HL-60 (cell line): ENCODE data around the gene COL6A2.

ENCODE experiments used
- DNase-seq, 2 experiments: peaks; one replicate each; pipeline ENCODE4 v3.0.0-alpha.2; 2010 to 2020; ENCODE audit warnings: low read depth in 1 of 2, low spot score in 1 of 2
- H3K27ac ChIP-seq: fragments of 250-450 bp; sonication (Bioruptor Pico); replicated peaks from 2 replicates; pipeline ENCODE4 v1.5.1; 2020; ENCODE audit warnings: mild to moderate bottlenecking, moderate library complexity
- H3K27me3 ChIP-seq: fragments of 250-450 bp; sonication (Bioruptor Pico); 2 replicates; pipeline ENCODE4 v1.5.1; 2021; ENCODE audit warnings: mild to moderate bottlenecking, moderate library complexity; ENCODE audit not compliant: insufficient read depth, poor library complexity, severe bottlenecking
- H3K4me3 ChIP-seq: replicated peaks from 2 replicates; pipeline ENCODE4 v1.5.1; 2011; ENCODE audit warnings: mild to moderate bottlenecking, control low read depth, low read length; ENCODE audit not compliant: insufficient read depth
- CTCF ChIP-seq: IDR thresholded peaks from one replicate; pipeline ENCODE4 v1.5.1; 2011; ENCODE audit warnings: low read length, control low read depth, inconsistent platforms; ENCODE audit not compliant: insufficient read depth
- GABPA ChIP-seq: IDR thresholded peaks from 2 replicates; pipeline ENCODE4 v1.6.1; 2012; ENCODE audit warnings: low read depth
- POLR2AphosphoS5 ChIP-seq: IDR thresholded peaks from 2 replicates; pipeline ENCODE4 v1.6.1; 2012; ENCODE audit warnings: low read depth
- REST ChIP-seq: IDR thresholded peaks from 2 replicates; pipeline ENCODE4 v1.6.1; 2012; ENCODE audit warnings: low read depth; ENCODE audit not compliant: insufficient replicate concordance
- SPI1 ChIP-seq: IDR thresholded peaks from 2 replicates; pipeline ENCODE4 v1.6.1; 2012; ENCODE audit warnings: low read depth, mild to moderate bottlenecking, borderline replicate concordance

The COL6A2 gene

GRCh38 chr21:46079352-46080170 lies 18.4 kb upstream of the COL6A2 start:
- Histone ChIP-seq H3K27me3 (peaks cover 5% of the 10 kb centered on the region), H3K4me3 (no peak overlapping the region), H3K27ac (no peak overlapping the region)
- TF ChIP-seq CTCF (no peak), POLR2AphosphoS5 (no peak), REST (no peak), SPI1 (no peak), GABPA (no peak)
- no peak for DNase-seq

GRCh38 chr21:46080171-46081021 lies 17.5 kb upstream of the COL6A2 start:
- no peak for DNase-seq
- TF ChIP-seq REST (no peak), POLR2AphosphoS5 (no peak), CTCF (no peak), GABPA (no peak), SPI1 (no peak)
- H3K27ac ChIP-seq = no peak overlapping the region
- H3K4me3 ChIP-seq = no peak overlapping the region
- H3K27me3 ChIP-seq = peaks cover 4% of the 10 kb centered on the region

GRCh38 chr21:46081022-46081861 lies 16.7 kb upstream of the COL6A2 start:
- TF ChIP-seq CTCF (no peak), SPI1 (no peak), REST (no peak), GABPA (no peak), POLR2AphosphoS5 (no peak)
- Histone ChIP-seq H3K27me3 (peaks cover under 1% of the 10 kb centered on the region), H3K27ac (no peak overlapping the region), H3K4me3 (no peak overlapping the region)
- no peak for DNase-seq
